ENCODE measurements around the gene HEATR5A.
"Not testable (repeated sequence)": the region's sequence is repeated elsewhere in the genome, so short reads cannot be mapped to it uniquely, and the experiment has no call there.

The HEATR5A gene

GRCh38 chr14:31388687-31389413 is 31.5 kb downstream of the HEATR5A start:
- no peak for DNase-seq (ENCODE audit: low read depth)

GRCh38 chr14:31387091-31387490 is 33.3 kb downstream of the HEATR5A start:
- no peak for DNase-seq (ENCODE audit: low read depth)

- no peak for DNase-seq (ENCODE audit: low read depth)
Measured at GRCh38 chr14:31386271-31386670, 34.1 kb downstream of the HEATR5A start.

GRCh38 chr14:31382221-31382620 is 38.1 kb downstream of the HEATR5A start:
- no peak for DNase-seq (ENCODE audit: low read depth)

GRCh38 chr14:31380106-31380505 is 40.2 kb downstream of the HEATR5A start:
- DNase-seq (ENCODE audit: low read depth), result no peak

GRCh38 chr14:31379125-31379947 is 41.0 kb downstream of the HEATR5A start:
- DNase-seq (ENCODE audit: low read depth), result not testable (repeated sequence)

- DNase-seq (ENCODE audit: low read depth), result no peak
Measured at GRCh38 chr14:31377433-31377832, 42.9 kb downstream of the HEATR5A start.

- DNase-seq (ENCODE audit: low read depth), result no peak
Measured at GRCh38 chr14:31371646-31372045, 48.7 kb downstream of the HEATR5A start.

- DNase-seq (ENCODE audit: low read depth), result no peak
Measured at GRCh38 chr14:31363331-31364073, 56.8 kb downstream of the HEATR5A start.

- DNase-seq (ENCODE audit: low read depth), result no peak
Measured at GRCh38 chr14:31362746-31363145, 57.6 kb downstream of the HEATR5A start.

- not testable (repeated sequence) for DNase-seq (ENCODE audit: low read depth)
Measured at GRCh38 chr14:31361761-31362160, 58.6 kb downstream of the HEATR5A start.

- no peak for DNase-seq (ENCODE audit: low read depth)
Measured at GRCh38 chr14:31360919-31361662, 59.3 kb downstream of the HEATR5A start.

GRCh38 chr14:31357279-31357678 is 63.1 kb downstream of the HEATR5A start:
- no peak for DNase-seq (ENCODE audit: low read depth)

- no peak for DNase-seq (ENCODE audit: low read depth)
Measured at GRCh38 chr14:31346097-31346496, 74.3 kb downstream of the HEATR5A start.

- no peak for DNase-seq (ENCODE audit: low read depth)
Measured at GRCh38 chr14:31341280-31341679, 79.1 kb downstream of the HEATR5A start.

- no peak for DNase-seq (ENCODE audit: low read depth)
Measured at GRCh38 chr14:31340297-31341063, 79.9 kb downstream of the HEATR5A start.

- DNase-seq (ENCODE audit: low read depth), result no peak
Measured at GRCh38 chr14:31339743-31340142, 80.6 kb downstream of the HEATR5A start.

GRCh38 chr14:31337331-31337730 is 83.0 kb downstream of the HEATR5A start:
- no peak for DNase-seq (ENCODE audit: low read depth)

GRCh38 chr14:31336646-31337045 is 83.7 kb downstream of the HEATR5A start:
- no peak for DNase-seq (ENCODE audit: low read depth)

- not testable (repeated sequence) for DNase-seq (ENCODE audit: low read depth)
Measured at GRCh38 chr14:31331395-31331794, 89.0 kb downstream of the HEATR5A start.

- DNase-seq (ENCODE audit: low read depth), result not testable (repeated sequence)
Measured at GRCh38 chr14:31329876-31330521, 90.4 kb downstream of the HEATR5A start.

Data from activated T-cell treated with anti-CD3 and anti-CD28 coated beads for 1 hour (primary cell).